Neural cell (in vitro differentiated cells): Measurements from ENCODE around the gene ATP6AP2. TPM values are rescaled to one million over a fixed set of nuclear protein-coding genes. Genes with fewer than 3 reads are reported as not detected.

Experiments
- H2AFZ ChIP-seq: fragments of 200-600, 300-800 bp; sonication (generic), shearing (Covaris generic); 2 replicates; pipeline ENCODE4 v1.6.0; 2014; ENCODE audit warnings: low read depth, mild to moderate bottlenecking, antibody characterized with exemption, low read length, moderate library complexity
- H3F3A ChIP-seq: fragments of 200-600 bp; shearing (Covaris generic); 2 replicates; pipeline ENCODE4 v1.6.1; 2016; ENCODE audit warnings: mild to moderate bottlenecking, moderate library complexity, mixed read lengths, antibody characterized with exemption, low read length; ENCODE audit not compliant: insufficient read depth, poor library complexity, severe bottlenecking
- H3K27ac ChIP-seq: fragments of 200-600, 300-800 bp; sonication (generic), shearing (Covaris generic); 2 replicates; pipeline ENCODE4 v1.5.1; 2014; ENCODE audit warnings: mild to moderate bottlenecking, low read length, moderate library complexity
- H3K27me3 ChIP-seq: fragments of 300-800, 200-600 bp; sonication (generic), shearing (Covaris generic); 2 replicates; pipeline ENCODE4 v1.6.0; 2014; ENCODE audit warnings: mild to moderate bottlenecking, low read depth, low read length, moderate library complexity; ENCODE audit not compliant: insufficient read depth
- H3K36me3 ChIP-seq: fragments of 300-800, 200-600 bp; sonication (generic), shearing (Covaris generic); 2 replicates; pipeline ENCODE4 v1.5.1; 2014; ENCODE audit warnings: mild to moderate bottlenecking, antibody characterized with exemption, low read length, moderate library complexity; ENCODE audit not compliant: insufficient read depth
- H3K4me2 ChIP-seq: fragments of 300-800, 200-600 bp; sonication (generic), shearing (Covaris generic); 2 replicates; pipeline ENCODE4 v1.6.0; 2014; ENCODE audit warnings: mild to moderate bottlenecking, low read length
- H3K4me3 ChIP-seq: fragments of 300-800, 200-600 bp; sonication (generic), shearing (Covaris generic); 2 replicates; pipeline ENCODE4 v1.5.1; 2014; ENCODE audit warnings: mild to moderate bottlenecking, low read length, moderate library complexity
- H3K79me2 ChIP-seq: fragments of 200-600 bp; shearing (Covaris generic); replicated peaks from 2 replicates; pipeline ENCODE4 v1.6.0; 2014; ENCODE audit warnings: mild to moderate bottlenecking, low read length, moderate library complexity; ENCODE audit not compliant: insufficient read depth
- H3K9ac ChIP-seq: fragments of 300-800, 200-600 bp; sonication (generic), shearing (Covaris generic); 2 replicates; pipeline ENCODE4 v1.6.1; 2016; ENCODE audit warnings: mild to moderate bottlenecking, low read length, mixed read lengths
- H3K9me2 ChIP-seq: fragments of 200-600 bp; shearing (Covaris generic); 2 replicates; pipeline ENCODE4 v1.6.1; 2016; ENCODE audit warnings: mild to moderate bottlenecking, low read length, mixed read lengths; ENCODE audit not compliant: insufficient read depth
- H3K9me3 ChIP-seq: fragments of 200-600, 300-800 bp; sonication (generic), shearing (Covaris generic); 2 replicates; pipeline ENCODE4 v1.6.1; 2016; ENCODE audit warnings: mild to moderate bottlenecking, mixed run types, low read length, moderate library complexity, mixed read lengths
- H4K20me1 ChIP-seq: fragments of 200-600 bp; shearing (Covaris generic); 2 replicates; pipeline ENCODE4 v1.6.1; 2016; ENCODE audit warnings: mild to moderate bottlenecking, mixed run types; ENCODE audit not compliant: insufficient read depth
- EP300 ChIP-seq: fragments of 450-650 bp; conservative IDR thresholded peaks from 2 replicates; pipeline ENCODE4 v1.6.1; 2014; ENCODE audit warnings: antibody characterized with exemption, mild to moderate bottlenecking, moderate library complexity; ENCODE audit not compliant: poor library complexity, severe bottlenecking
- EZH2 ChIP-seq: fragments of 200-600, 300-800 bp; shearing (Covaris generic), sonication (generic); IDR thresholded peaks from 2 replicates; pipeline ENCODE4 v1.6.1; 2014; ENCODE audit warnings: antibody characterized with exemption, low read length, borderline replicate concordance, mild to moderate bottlenecking; ENCODE audit not compliant: insufficient read depth, poor library complexity, severe bottlenecking
- MXI1 ChIP-seq: fragments of 450-650 bp; conservative IDR thresholded peaks from 2 replicates; pipeline ENCODE4 v1.6.1; 2014; ENCODE audit warnings: antibody characterized with exemption, mild to moderate bottlenecking; ENCODE audit not compliant: poor library complexity, severe bottlenecking
- POLR2AphosphoS5 ChIP-seq: IDR thresholded peaks from 2 replicates; pipeline ENCODE4 v1.6.1; 2012
- RAD21 ChIP-seq: fragments of 450-650 bp; conservative IDR thresholded peaks from 2 replicates; pipeline ENCODE4 v1.6.1; 2014; ENCODE audit warnings: antibody characterized with exemption, mild to moderate bottlenecking, moderate library complexity
- SMC3 ChIP-seq: fragments of 450-650 bp; conservative IDR thresholded peaks from 2 replicates; pipeline ENCODE4 v1.6.1; 2014; ENCODE audit warnings: antibody characterized with exemption, mild to moderate bottlenecking, moderate library complexity; ENCODE audit not compliant: poor library complexity
- TAF1 ChIP-seq: IDR thresholded peaks from 2 replicates; pipeline ENCODE4 v1.6.1; 2012; ENCODE audit warnings: low read depth
- polyA plus RNA-seq: library from polyadenylated mRNA; depleted of rRNA; stranded (reverse); fragments of >200 nt; gene quantifications from 2 replicates; pipeline ENCODE4 v1.2.3, GENCODE V29; 2014
- TF ChIP-seq, protein P1 (sequence below): fragments of 450-650 bp; IDR thresholded peaks from 2 replicates; pipeline ENCODE4 v1.5.1; 2014; ENCODE audit warnings: antibody characterized with exemption, mild to moderate bottlenecking, moderate library complexity; ENCODE audit not compliant: poor library complexity, severe bottlenecking
- TF ChIP-seq, protein P2 (sequence below): IDR thresholded peaks from 2 replicates; pipeline ENCODE4 v1.6.1; 2012; ENCODE audit warnings: borderline replicate concordance

ATP6AP2 gene
- polyA plus RNA-seq, 1 donor from 2014 or later: 236 TPM

DNA sequence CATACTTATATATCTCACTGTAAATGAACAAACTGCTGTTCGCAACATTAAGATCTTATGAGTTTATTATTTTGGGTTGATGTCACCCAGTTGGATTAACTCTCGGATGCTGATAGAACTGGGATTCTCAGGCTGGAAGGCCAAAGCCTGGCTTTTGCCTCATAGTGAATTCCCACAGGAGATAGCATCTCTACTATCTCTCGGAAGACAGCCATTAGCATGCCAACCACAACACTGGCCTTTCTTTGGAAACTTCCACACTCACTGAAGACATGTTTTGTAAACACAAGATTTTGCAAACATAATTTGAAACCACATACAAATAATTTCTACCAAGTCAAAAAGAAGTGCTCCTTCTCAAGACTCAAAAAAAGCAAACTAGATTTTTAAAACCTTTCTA lies 4.5 kb upstream of the ATP6AP2 start:
- Histone ChIP-seq H3K79me2 (no peaks in the 10 kb centered on the region), H3K9me3 (no peaks in the 10 kb centered on the region), H3F3A (no peaks in the 10 kb centered on the region), H3K4me2 (no peak overlapping the region), H3K27ac (no peak overlapping the region), H3K9me2 (no peaks in the 10 kb centered on the region), H3K27me3 (no peaks in the 10 kb centered on the region), H3K36me3 (no peaks in the 10 kb centered on the region), H3K4me3 (no peak overlapping the region), H2AFZ (no peak overlapping the region), H4K20me1 (no peaks in the 10 kb centered on the region), H3K9ac (no peak overlapping the region)
- no peak for TF ChIP-seq POLR2AphosphoS5
- TF ChIP-seq, protein P1, sequence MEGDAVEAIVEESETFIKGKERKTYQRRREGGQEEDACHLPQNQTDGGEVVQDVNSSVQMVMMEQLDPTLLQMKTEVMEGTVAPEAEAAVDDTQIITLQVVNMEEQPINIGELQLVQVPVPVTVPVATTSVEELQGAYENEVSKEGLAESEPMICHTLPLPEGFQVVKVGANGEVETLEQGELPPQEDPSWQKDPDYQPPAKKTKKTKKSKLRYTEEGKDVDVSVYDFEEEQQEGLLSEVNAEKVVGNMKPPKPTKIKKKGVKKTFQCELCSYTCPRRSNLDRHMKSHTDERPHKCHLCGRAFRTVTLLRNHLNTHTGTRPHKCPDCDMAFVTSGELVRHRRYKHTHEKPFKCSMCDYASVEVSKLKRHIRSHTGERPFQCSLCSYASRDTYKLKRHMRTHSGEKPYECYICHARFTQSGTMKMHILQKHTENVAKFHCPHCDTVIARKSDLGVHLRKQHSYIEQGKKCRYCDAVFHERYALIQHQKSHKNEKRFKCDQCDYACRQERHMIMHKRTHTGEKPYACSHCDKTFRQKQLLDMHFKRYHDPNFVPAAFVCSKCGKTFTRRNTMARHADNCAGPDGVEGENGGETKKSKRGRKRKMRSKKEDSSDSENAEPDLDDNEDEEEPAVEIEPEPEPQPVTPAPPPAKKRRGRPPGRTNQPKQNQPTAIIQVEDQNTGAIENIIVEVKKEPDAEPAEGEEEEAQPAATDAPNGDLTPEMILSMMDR: no peak
- no peak for TF ChIP-seq RAD21
- no peak for TF ChIP-seq MXI1
- no peak for TF ChIP-seq EZH2

DNA sequence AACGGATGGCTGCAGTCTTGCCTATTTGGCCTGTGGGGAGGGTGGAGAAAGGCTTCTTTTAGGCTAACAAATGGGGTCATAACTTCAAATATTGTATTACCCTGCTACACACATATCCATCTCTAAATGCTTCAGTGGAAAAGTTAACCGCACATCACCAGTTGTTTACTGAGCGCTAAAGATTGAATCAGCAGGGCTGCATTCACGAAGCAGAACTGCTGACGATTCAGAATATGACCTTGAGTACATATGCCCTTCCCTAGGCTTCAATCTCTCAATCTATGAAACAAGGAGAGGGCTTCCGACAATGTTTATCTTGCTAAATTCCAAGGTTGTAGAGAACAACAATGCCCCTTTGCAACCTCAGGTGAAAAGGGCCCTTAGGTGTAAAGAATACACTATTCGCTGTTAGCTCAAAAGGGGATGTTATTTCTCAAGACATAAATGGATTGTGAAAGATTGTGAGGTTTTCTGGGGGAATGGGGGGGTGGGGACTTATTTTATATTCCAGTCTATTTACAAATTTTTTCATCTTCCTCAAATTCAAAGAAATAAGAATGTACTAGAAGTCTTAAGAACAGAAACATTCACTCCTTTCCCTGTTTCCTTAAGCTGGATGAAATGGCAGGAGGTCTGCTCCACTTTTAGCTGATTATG lies 2.6 kb upstream of the ATP6AP2 start:
- H3K27ac ChIP-seq: no peak overlapping the region
- H4K20me1 ChIP-seq: no peaks in the 10 kb centered on the region

DNA sequence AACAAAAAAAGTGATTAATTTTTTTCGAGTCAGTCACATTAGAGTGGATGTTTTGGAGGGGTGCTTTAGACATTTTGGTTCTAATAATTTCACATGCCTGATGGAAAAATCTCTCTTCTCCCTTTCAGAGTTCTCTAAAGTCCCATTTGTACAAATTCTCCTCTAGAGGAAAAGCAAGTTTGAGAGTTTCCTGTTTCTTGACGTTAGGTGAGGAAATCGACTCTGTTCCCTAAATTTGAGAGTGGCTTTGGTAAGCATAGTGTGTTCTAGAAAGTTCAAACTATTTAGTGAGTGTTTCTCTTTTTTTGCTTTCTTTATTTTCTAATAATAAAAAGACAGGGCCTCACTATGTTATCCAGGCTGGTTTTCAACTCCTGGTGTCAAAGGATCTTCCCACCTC lies 1.6 kb upstream of the ATP6AP2 start:
- H2AFZ ChIP-seq: no peak overlapping the region
- H4K20me1 ChIP-seq: no peaks in the 10 kb centered on the region
- no peak overlapping the region for H3K4me3 ChIP-seq
- no peak overlapping the region for H3K27ac ChIP-seq
- H3K9ac ChIP-seq: no peak overlapping the region
- no peaks in the 10 kb centered on the region for H3K27me3 ChIP-seq
- H3K4me2 ChIP-seq: no peak overlapping the region
- H3K79me2 ChIP-seq: peaks cover 14% of the 10 kb centered on the region
- no peaks in the 10 kb centered on the region for H3K9me3 ChIP-seq
- no peaks in the 10 kb centered on the region for H3K9me2 ChIP-seq
- no peaks in the 10 kb centered on the region for H3F3A ChIP-seq
- TF ChIP-seq EP300 (no peak), TAF1 (no peak), RAD21 (no peak), MXI1 (no peak), EZH2 (no peak), POLR2AphosphoS5 (no peak), SMC3 (no peak)
- TF ChIP-seq, protein P2, sequence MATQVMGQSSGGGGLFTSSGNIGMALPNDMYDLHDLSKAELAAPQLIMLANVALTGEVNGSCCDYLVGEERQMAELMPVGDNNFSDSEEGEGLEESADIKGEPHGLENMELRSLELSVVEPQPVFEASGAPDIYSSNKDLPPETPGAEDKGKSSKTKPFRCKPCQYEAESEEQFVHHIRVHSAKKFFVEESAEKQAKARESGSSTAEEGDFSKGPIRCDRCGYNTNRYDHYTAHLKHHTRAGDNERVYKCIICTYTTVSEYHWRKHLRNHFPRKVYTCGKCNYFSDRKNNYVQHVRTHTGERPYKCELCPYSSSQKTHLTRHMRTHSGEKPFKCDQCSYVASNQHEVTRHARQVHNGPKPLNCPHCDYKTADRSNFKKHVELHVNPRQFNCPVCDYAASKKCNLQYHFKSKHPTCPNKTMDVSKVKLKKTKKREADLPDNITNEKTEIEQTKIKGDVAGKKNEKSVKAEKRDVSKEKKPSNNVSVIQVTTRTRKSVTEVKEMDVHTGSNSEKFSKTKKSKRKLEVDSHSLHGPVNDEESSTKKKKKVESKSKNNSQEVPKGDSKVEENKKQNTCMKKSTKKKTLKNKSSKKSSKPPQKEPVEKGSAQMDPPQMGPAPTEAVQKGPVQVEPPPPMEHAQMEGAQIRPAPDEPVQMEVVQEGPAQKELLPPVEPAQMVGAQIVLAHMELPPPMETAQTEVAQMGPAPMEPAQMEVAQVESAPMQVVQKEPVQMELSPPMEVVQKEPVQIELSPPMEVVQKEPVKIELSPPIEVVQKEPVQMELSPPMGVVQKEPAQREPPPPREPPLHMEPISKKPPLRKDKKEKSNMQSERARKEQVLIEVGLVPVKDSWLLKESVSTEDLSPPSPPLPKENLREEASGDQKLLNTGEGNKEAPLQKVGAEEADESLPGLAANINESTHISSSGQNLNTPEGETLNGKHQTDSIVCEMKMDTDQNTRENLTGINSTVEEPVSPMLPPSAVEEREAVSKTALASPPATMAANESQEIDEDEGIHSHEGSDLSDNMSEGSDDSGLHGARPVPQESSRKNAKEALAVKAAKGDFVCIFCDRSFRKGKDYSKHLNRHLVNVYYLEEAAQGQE: no peak
- TF ChIP-seq, protein P1: no peak
- H3K36me3 ChIP-seq: no peaks in the 10 kb centered on the region

More for the DNA sequence above, 2.6 kb upstream of the ATP6AP2 start:
- no peaks in the 10 kb centered on the region for H3K9me2 ChIP-seq
- no peak overlapping the region for H2AFZ ChIP-seq
- no peaks in the 10 kb centered on the region for H3K36me3 ChIP-seq
- H3K9ac ChIP-seq: no peak overlapping the region
- H3K9me3 ChIP-seq: no peaks in the 10 kb centered on the region
- TF ChIP-seq RAD21: no peak
- TF ChIP-seq EP300: no peak
- TF ChIP-seq, protein P1: no peak
- no peak for TF ChIP-seq MXI1
- H3K4me3 ChIP-seq: no peak overlapping the region
- H3K27me3 ChIP-seq: no peaks in the 10 kb centered on the region
- peaks cover 14% of the 10 kb centered on the region for H3K79me2 ChIP-seq
- H3K4me2 ChIP-seq: no peak overlapping the region
- H3F3A ChIP-seq: no peaks in the 10 kb centered on the region
